ENCODE data around the gene PDE1C.

Gene PDE1C

GRCh38 chr7:32108651-32109050, 38.4 kb upstream of the PDE1C start:
- Histone ChIP-seq H3K27ac (no peak overlapping the region), H3K36me3 (peaks cover 5% of the 10 kb centered on the region; the same call in 1 of the 2 replicates), H3K4me3 (ENCODE audit: low read depth, low read length) (no peak overlapping the region), H3K9me3 (ENCODE audit: severe bottlenecking) (no peaks in the 10 kb centered on the region), H3K27me3 (ENCODE audit: insufficient read depth, low read depth, severe bottlenecking) (no peaks in the 10 kb centered on the region)
- DNase-seq = no peak
- TF ChIP-seq CTCF (IDR thresholded peaks at IDR 0.05; ENCODE audit: low read depth, low read length) = no peak

- Histone ChIP-seq H3K4me3 (ENCODE audit: low read depth, low read length) (no peak overlapping the region), H3K27ac (no peak overlapping the region), H3K9me3 (ENCODE audit: severe bottlenecking) (no peaks in the 10 kb centered on the region), H3K27me3 (ENCODE audit: insufficient read depth, low read depth, severe bottlenecking) (no peaks in the 10 kb centered on the region), H3K36me3 (0 out of 2 replicates have a peak, but pooled peaks cover 5% of the 10 kb centered on the region)
- no peak for DNase-seq
- TF ChIP-seq CTCF (IDR thresholded peaks at IDR 0.05; ENCODE audit: low read depth, low read length) = no peak
Observed at GRCh38 chr7:32104766-32105165, 34.6 kb upstream of the PDE1C start.

- no peaks in the 10 kb centered on the region for H3K9me3 ChIP-seq (ENCODE audit: severe bottlenecking)
- no peaks in the 10 kb centered on the region for H3K27me3 ChIP-seq (ENCODE audit: insufficient read depth, low read depth, severe bottlenecking)
- TF ChIP-seq CTCF (IDR thresholded peaks at IDR 0.05; ENCODE audit: low read depth, low read length) = no peak
- no peak overlapping the region for H3K4me3 ChIP-seq (ENCODE audit: low read depth, low read length)
- H3K27ac ChIP-seq = no peak overlapping the region
- DNase-seq = no peak
- H3K36me3 ChIP-seq = 0 out of 2 replicates have a peak, but pooled peaks cover 3% of the 10 kb centered on the region
Observed at GRCh38 chr7:32103361-32103760, 33.2 kb upstream of the PDE1C start.

GRCh38 chr7:32102432-32102873, 32.2 kb upstream of the PDE1C start:
- no peak overlapping the region for H3K27ac ChIP-seq
- 0 out of 2 replicates have a peak, but pooled peaks cover 3% of the 10 kb centered on the region for H3K36me3 ChIP-seq
- no peak overlapping the region for H3K4me3 ChIP-seq (ENCODE audit: low read depth, low read length)
- no peaks in the 10 kb centered on the region for H3K27me3 ChIP-seq (ENCODE audit: insufficient read depth, low read depth, severe bottlenecking)
- DNase-seq = no peak
- H3K9me3 ChIP-seq (ENCODE audit: severe bottlenecking) = no peaks in the 10 kb centered on the region
- TF ChIP-seq CTCF (IDR thresholded peaks at IDR 0.05; ENCODE audit: low read depth, low read length) = no peak

- Histone ChIP-seq H3K36me3 (0 out of 2 replicates have a peak, but pooled peaks cover 3% of the 10 kb centered on the region), H3K27ac (no peak overlapping the region), H3K9me3 (ENCODE audit: severe bottlenecking) (no peaks in the 10 kb centered on the region), H3K4me3 (ENCODE audit: low read depth, low read length) (no peak overlapping the region), H3K27me3 (ENCODE audit: insufficient read depth, low read depth, severe bottlenecking) (no peaks in the 10 kb centered on the region)
- TF ChIP-seq CTCF (IDR thresholded peaks at IDR 0.05; ENCODE audit: low read depth, low read length) = no peak
- no peak for DNase-seq
Observed at GRCh38 chr7:32100407-32100907, 30.2 kb upstream of the PDE1C start.

GRCh38 chr7:32094516-32094915, 24.3 kb upstream of the PDE1C start:
- no peak for DNase-seq
- no peak overlapping the region for H3K4me3 ChIP-seq (ENCODE audit: low read depth, low read length)
- TF ChIP-seq CTCF (IDR thresholded peaks at IDR 0.05; ENCODE audit: low read depth, low read length) = no peak
- H3K27ac ChIP-seq = no peak overlapping the region
- H3K27me3 ChIP-seq (ENCODE audit: insufficient read depth, low read depth, severe bottlenecking) = no peaks in the 10 kb centered on the region
- no peaks in the 10 kb centered on the region for H3K9me3 ChIP-seq (ENCODE audit: severe bottlenecking)
- H3K36me3 ChIP-seq = no peaks in the 10 kb centered on the region

Measured in WERI-Rb-1 (cell line).